ENCODE measurements around the gene GCK.

- no peak for TF ChIP-seq POLR2A (IDR thresholded peaks at IDR 0.05)
- TF ChIP-seq CTCF (IDR thresholded peaks at IDR 0.05), result no peak
Measured at GRCh38 chr7:44225566-44226395, 36.5 kb upstream of the GCK start.

Measured in vagina (tissue), 2 donors.